Common myeloid progenitor, CD34-positive (primary cell): Measurements from ENCODE around the gene TET3.
"Not testable (repeated sequence)": the region's sequence is repeated elsewhere in the genome, so short reads cannot be mapped to it uniquely, and the experiment has no call there.

ENCODE experiments used
- CTCF ChIA-PET: fragments of 350-600 bp; sonication (Branson Sonifier 250); formaldehyde crosslinking; loops from one replicate; lab custom pipeline; 2021; ENCODE audit warnings: antibody characterized with exemption; lab: Charles Lee
- POLR2A ChIA-PET: fragments of 350-600 bp; sonication (Branson Sonifier 250); formaldehyde crosslinking; loops from one replicate; lab custom pipeline; 2021; ENCODE audit warnings: antibody characterized with exemption; lab: Charles Lee
- DNase-seq, 3 donors: peaks; one replicate each; pipeline versions ENCODE4 v3.0.0 to v3.0.0-alpha.2; 2013
- H3K27ac ChIP-seq, 2 experiments: 1 replicate in 1 of 2; 2 replicates in 1 of 2; pipeline ENCODE4 v1.7.0; 2013; ENCODE audit warnings: inconsistent platforms in 2 of 2, low read length in 2 of 2, mild to moderate bottlenecking in 2 of 2, low read depth in 1 of 2, moderate library complexity in 1 of 2; ENCODE audit not compliant: severe bottlenecking in 2 of 2, insufficient read depth in 1 of 2, poor library complexity in 1 of 2
- H3K27me3 ChIP-seq, 5 experiments: replicated peaks in 2 of 5; 1 replicate in 3 of 5; 2 replicates in 2 of 5; pipeline versions ENCODE4 v1.6.1 to v1.7.0; 2013; ENCODE audit warnings: low read length in 4 of 5, mild to moderate bottlenecking in 2 of 5, moderate library complexity in 2 of 5, inconsistent platforms in 1 of 5; ENCODE audit not compliant: insufficient read depth in 5 of 5, control insufficient read depth in 4 of 5
- H3K36me3 ChIP-seq, 4 experiments: 1 replicate in 2 of 4; 2 replicates in 2 of 4; pipeline versions ENCODE4 v1.6.1 to v1.7.0; 2013; ENCODE audit warnings: low read length in 3 of 4, control low read depth in 1 of 4, mild to moderate bottlenecking in 1 of 4; ENCODE audit not compliant: control insufficient read depth in 4 of 4, insufficient read depth in 4 of 4
- H3K4me1 ChIP-seq, 4 experiments: 1 replicate in 3 of 4; 2 replicates in 1 of 4; pipeline versions ENCODE4 v1.6.1 to v1.7.1; 2013; ENCODE audit warnings: low read length in 3 of 4, mild to moderate bottlenecking in 3 of 4, control low read depth in 1 of 4, inconsistent platforms in 1 of 4, moderate library complexity in 1 of 4; ENCODE audit not compliant: control insufficient read depth in 4 of 4, insufficient read depth in 4 of 4; ENCODE audit errors: control extremely low read depth in 1 of 4
- H3K4me3 ChIP-seq, 7 experiments: 1 replicate in 4 of 7; 2 replicates in 3 of 7; pipeline versions ENCODE4 v1.5.1 to v1.7.0; 2013; ENCODE audit warnings: mild to moderate bottlenecking in 7 of 7, low read length in 6 of 7, moderate library complexity in 6 of 7, inconsistent platforms in 2 of 7, low read depth in 2 of 7, control low read depth in 1 of 7; ENCODE audit not compliant: insufficient read depth in 4 of 7, control insufficient read depth in 1 of 7; ENCODE audit errors: extremely low read depth in 1 of 7
- H3K9me3 ChIP-seq, 5 experiments: 1 replicate in 4 of 5; 2 replicates in 1 of 5; pipeline versions ENCODE4 v1.6.1 to v1.7.1; 2013; ENCODE audit warnings: low read length in 4 of 5, mild to moderate bottlenecking in 2 of 5, inconsistent platforms in 1 of 5, low read depth in 1 of 5, moderate library complexity in 1 of 5; ENCODE audit not compliant: control insufficient read depth in 4 of 5, insufficient read depth in 2 of 5; ENCODE audit errors: control extremely low read depth in 1 of 5
- WGBS: methylation state at CpG from one replicate; pipeline ENCODE4 v1.1.5; 2013; ENCODE audit not compliant: insufficient coverage; 5-methylcytosine and 5-hydroxymethylcytosine counted together

Gene TET3

GRCh38 chr2:73940066-73940465, 44.6 kb upstream of the TET3 start:
- CTCF ChIA-PET: interaction anchor here (1.4 to 1.5 kb wide), 2 partner anchors 14 to 210 kb away, joined by 4 to 6 read pairs; no protein-coding TSS in a partner anchor
- H3K9me3 ChIP-seq, DNase-seq, H3K27me3 ChIP-seq, H3K27ac ChIP-seq, H3K4me1 ChIP-seq, H3K4me3 ChIP-seq, POLR2A ChIA-PET: not testable (repeated sequence)
- WGBS: 89% methylated on average over 1 of the region's 1 CpG
- H3K36me3 ChIP-seq: peaks cover 5 to 39% (median 29%) of the 10 kb centered on the region in 4 experiments

- H3K36me3 ChIP-seq: peaks cover 6 to 43% (median 32%) of the 10 kb centered on the region in 4 experiments
- no peak overlapping the region for H3K4me3 ChIP-seq
- no peak overlapping the region for H3K27ac ChIP-seq
- no CpG with 5 or more reads among the region's 2 CpGs for WGBS
- H3K9me3 ChIP-seq: no peaks in the 10 kb centered on the region
- no peak for DNase-seq
- CTCF ChIA-PET: no interaction called here
- H3K27me3 ChIP-seq: no peaks in the 10 kb centered on the region
- POLR2A ChIA-PET: no interaction called here
- H3K4me1 ChIP-seq: peaks cover 0 to 3% (median 2%) of the 10 kb centered on the region in 4 experiments
Observed at GRCh38 chr2:73942664-73943063, 42.0 kb upstream of the TET3 start.

- H3K27me3 ChIP-seq: no peaks in the 10 kb centered on the region
- H3K4me1 ChIP-seq: peaks cover 4 to 13% (median 8%) of the 10 kb centered on the region in 4 experiments
- peaks cover 9 to 57% (median 41%) of the 10 kb centered on the region in 4 experiments for H3K36me3 ChIP-seq
- no peak overlapping the region for H3K27ac ChIP-seq
- WGBS: 93% methylated on average over 4 of the region's 4 CpGs
- DNase-seq: no peak
- CTCF ChIA-PET: interaction anchor here (1.5 to 1.6 kb wide), 2 partner anchors 26 to 43 kb away, joined by 6 read pairs; no protein-coding TSS in a partner anchor
- no peaks in the 10 kb centered on the region for H3K9me3 ChIP-seq
- POLR2A ChIA-PET: no interaction called here
- H3K4me3 ChIP-seq: no peak overlapping the region
Observed at GRCh38 chr2:73944714-73945113, 40.0 kb upstream of the TET3 start.

GRCh38 chr2:73946215-73946614, 38.5 kb upstream of the TET3 start:
- Histone ChIP-seq H3K9me3 (no peaks in the 10 kb centered on the region), H3K27me3 (no peaks in the 10 kb centered on the region), H3K36me3 (peaks cover 12 to 65% (median 51%) of the 10 kb centered on the region in 4 experiments), H3K27ac (no peak overlapping the region), H3K4me3 (no peak overlapping the region), H3K4me1 (peaks cover 4 to 13% (median 8%) of the 10 kb centered on the region in 4 experiments)
- no CpG with 5 or more reads among the region's 1 CpG for WGBS
- ChIA-PET POLR2A (no interaction called here), CTCF (no interaction called here)
- DNase-seq: no peak

GRCh38 chr2:73946666-73947065, 38.0 kb upstream of the TET3 start:
- Histone ChIP-seq H3K4me3 (no peak overlapping the region), H3K36me3 (peaks cover 12 to 67% (median 54%) of the 10 kb centered on the region in 4 experiments), H3K9me3 (no peaks in the 10 kb centered on the region), H3K4me1 (peaks cover 4 to 13% (median 8%) of the 10 kb centered on the region in 4 experiments), H3K27me3 (no peaks in the 10 kb centered on the region), H3K27ac (no peak overlapping the region)
- WGBS: 100% methylated on average over 3 of the region's 3 CpGs
- ChIA-PET CTCF (interaction anchor here (1.4 kb wide), 1 partner anchor 8 kb away, joined by 5 read pairs; no protein-coding TSS in a partner anchor), POLR2A (no interaction called here)
- DNase-seq: no peak

DNA sequence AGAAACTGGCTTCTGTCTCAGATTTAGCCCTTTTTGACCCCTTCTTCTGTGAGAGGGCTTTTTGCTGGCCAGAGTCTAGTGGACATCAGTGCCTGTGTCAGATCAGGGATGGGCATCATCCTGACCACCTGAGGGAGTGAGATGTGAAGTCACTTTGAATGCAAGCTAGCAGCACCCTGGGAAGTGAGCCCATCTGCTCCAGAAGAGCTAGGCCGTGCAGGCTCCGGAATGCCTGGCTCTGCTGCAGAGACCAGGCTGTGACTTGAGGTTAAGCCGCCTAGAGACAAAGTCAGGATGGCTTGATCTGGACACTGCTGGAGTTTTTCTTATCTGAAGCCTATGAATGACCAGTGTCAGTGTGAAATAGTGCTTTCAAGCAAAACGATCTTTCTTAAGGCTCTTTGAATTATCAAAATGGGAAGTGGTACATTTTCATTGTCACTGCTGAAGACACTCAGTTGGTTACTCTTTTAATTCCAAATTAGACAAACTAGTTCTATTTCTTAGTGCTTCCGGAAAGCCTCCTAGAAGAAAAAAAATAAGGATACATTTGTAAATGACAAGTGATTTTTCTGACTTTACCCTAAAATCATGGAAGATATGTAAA, 37.2 kb upstream of the TET3 start:
- Histone ChIP-seq H3K36me3 (peaks cover 17 to 74% (median 59%) of the 10 kb centered on the region in 4 experiments), H3K4me3 (no peak overlapping the region), H3K4me1 (peaks cover 4 to 13% (median 8%) of the 10 kb centered on the region in 4 experiments), H3K27me3 (no peaks in the 10 kb centered on the region), H3K27ac (no peak overlapping the region), H3K9me3 (no peaks in the 10 kb centered on the region)
- 94% methylated on average over 4 of the region's 5 CpGs for WGBS
- CTCF ChIA-PET: interaction anchor here (1.1 to 2.1 kb wide), 3 partner anchors 9 to 173 kb away, joined by 3 to 7 read pairs (median 5); no protein-coding TSS in a partner anchor
- POLR2A ChIA-PET: no interaction called here
- DNase-seq: no peak

DNA sequence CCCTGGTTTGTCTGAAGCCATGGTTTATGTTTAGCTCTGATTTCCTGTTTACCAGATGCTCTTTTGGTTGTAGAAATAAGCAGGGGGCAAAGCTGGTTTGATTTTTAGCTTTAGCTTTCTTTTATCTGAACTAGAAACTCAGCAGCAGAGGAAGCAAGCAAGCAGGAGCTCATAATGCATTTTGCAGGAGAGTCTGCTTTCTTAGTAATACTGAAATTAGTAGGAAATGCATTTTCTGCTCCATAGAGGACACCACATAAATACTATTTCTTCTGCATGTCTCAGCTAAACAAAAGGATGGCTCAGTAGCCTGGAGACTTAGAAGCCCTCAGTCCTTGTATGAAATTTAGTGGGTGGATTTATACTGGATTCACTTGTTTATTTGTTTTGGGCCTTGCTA, 34.9 kb upstream of the TET3 start:
- H3K27me3 ChIP-seq: no peaks in the 10 kb centered on the region
- ChIA-PET POLR2A (interaction anchor here (0.8 kb wide), 1 partner anchor 23 kb away, joined by 4 read pairs; no protein-coding TSS in a partner anchor), CTCF (interaction anchor here (1.7 kb wide), 1 partner anchor 38 kb away, joined by 4 read pairs; no protein-coding TSS in a partner anchor)
- peaks cover 22 to 79% (median 68%) of the 10 kb centered on the region in 4 experiments for H3K36me3 ChIP-seq
- H3K4me1 ChIP-seq: peaks cover 4 to 13% (median 8%) of the 10 kb centered on the region in 4 experiments
- no peak overlapping the region for H3K4me3 ChIP-seq
- no peaks in the 10 kb centered on the region for H3K9me3 ChIP-seq
- no peak overlapping the region for H3K27ac ChIP-seq
- DNase-seq: no peak
